ENCODE data around the gene SLC16A8.

- TF ChIP-seq CTCF (IDR thresholded peaks at IDR 0.05) (no peak), POLR2A (IDR thresholded peaks at IDR 0.05) (no peak)
These were observed 21.2 kb downstream of the SLC16A8 start for GRCh38 chr22:38062791-38063190.
